Pancreas (tissue), 10 donors: ENCODE data around the gene SMYD3. TPM values are rescaled to one million over a fixed set of nuclear protein-coding genes. Genes with fewer than 3 reads are reported as not detected.

Experiments
- ATAC-seq, 4 donors: fragments of 200-7000 bp; cut with Tn5 transposase; one replicate each; pipeline versions ENCODE4 v1.8.0 to v1.9.1; 2020; ENCODE audit warnings: mild to moderate bottlenecking in 4 of 4, moderate library complexity in 4 of 4
- DNase-seq, 6 donors: peaks; one replicate each; pipeline ENCODE4 v3.0.0-alpha.2; 2020
- FAIRE-seq: peaks from 2 replicates; lab custom pipeline; 2012; peaks lifted over from hg19 to GRCh38; lab: Jason Lieb, UNC
- H3K27ac ChIP-seq, 4 donors: fragments of 200-600 bp; sonication (generic); 1 replicate in 3 of 4; 2 replicates in 1 of 4; pipeline versions ENCODE4 v1.5.0 to v1.8.0; 2020
- H3K27me3 ChIP-seq, 4 donors: fragments of 200-600 bp; one replicate each; pipeline ENCODE4 v1.8.0; 2021
- H3K36me3 ChIP-seq, 3 donors: fragments of 200-600 bp; sonication (generic) in 1 of 3; one replicate each; pipeline versions ENCODE4 v1.5.0 to v1.8.0; 2020 to 2021
- H3K4me1 ChIP-seq, 3 donors: fragments of 200-600 bp; one replicate each; pipeline ENCODE4 v1.8.0; 2021
- H3K4me3 ChIP-seq, 4 donors: fragments of 200-600 bp; sonication (generic) in 2 of 4; one replicate each; pipeline versions ENCODE4 v1.5.0 to v1.8.0; 2020 to 2021
- H3K9me3 ChIP-seq, 4 donors: fragments of 200-600 bp; one replicate each; pipeline ENCODE4 v1.8.0; 2021
- WGBS, 2 donors: extraction: QIAGEN DNeasy Blood & Tissue Kit; methylation state at CpG; one replicate each; pipeline ENCODE4 v1.1.7; 2013; 5-methylcytosine and 5-hydroxymethylcytosine counted together
- intact Hi-C, 3 donors: fragments of 100-400 bp; cut with DNase I; formaldehyde crosslinking; loops; one replicate each; pipeline versions ENCODE4 v1.11.1 to v1.14.2; 2022
- polyA plus RNA-seq, 2 donors: library from polyadenylated mRNA; stranded (reverse); fragments of 200-250 nt; gene quantifications; one replicate each; pipeline ENCODE4 v1.2.3, GENCODE V29; 2013
- total RNA-seq, 6 donors: library from RNA; stranded (reverse); fragmentation: NEBNext Ultra II Directional in 4 of 6; extraction: Animal tissue kit (Norgen Biotek cat#: 25700) in 4 of 6; gene quantifications; one replicate each; pipeline versions ENCODE4 v1.2.1 to v1.2.4, GENCODE V29; 2021 to 2023
- TF ChIP-seq, protein P1 (sequence below), 4 donors: fragments of 200-600 bp; sonication (generic) in 3 of 4; IDR thresholded peaks; one replicate each; pipeline versions ENCODE4 v1.5.0 to v1.8.0; 2021; ENCODE audit warnings: antibody characterized with exemption in 4 of 4
- donor health status: healthy with polysubstance abuse.
- donor health status: DM: no; HTN: no; CAD: no; lungs with moderate emphysema.
- donor health status: DM: no; HTN: no; CAD: no.
- donor health status: control.
- donor health status: control.
- donor health status: Bipolar disorder and iron deficiency.
- donor health status: DM: yes; HTN: yes; CAD: no.
- donor health status: DM: no; HTN: no; CAD: no.
- donor health status: DM: no; HTN: no; CAD: no.
- donor health status: DM: yes; HTN: yes; CAD: no.

SMYD3 gene
- total and polyA plus RNA-seq, 8 donors = 4.6 to 10.5 (median 6.7) TPM

DNA sequence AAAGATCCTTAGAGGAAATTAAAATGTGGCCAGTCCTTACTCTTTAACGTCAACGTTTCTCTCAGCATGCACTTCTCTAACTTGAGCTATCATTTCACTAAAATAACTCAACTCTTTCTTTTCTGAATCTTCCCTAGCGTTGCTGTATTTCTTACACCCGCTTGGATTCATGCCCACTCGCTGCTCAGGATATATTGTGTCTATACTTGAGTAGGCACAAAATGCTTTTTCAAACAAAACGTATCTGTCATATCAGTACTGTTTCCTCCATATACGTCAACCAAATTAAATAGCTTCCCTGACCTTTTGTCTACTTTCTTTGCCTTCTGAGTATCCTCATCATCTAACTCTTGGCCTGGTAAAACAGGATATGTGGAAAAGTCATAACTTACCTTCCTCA is 549.7 kb downstream of the SMYD3 start:
- H3K27ac ChIP-seq = no peak overlapping the region
- H3K4me1 ChIP-seq = peaks cover 0 to 7% (median 4%) of the 10 kb centered on the region in 3 donors
- TF ChIP-seq, protein P1, sequence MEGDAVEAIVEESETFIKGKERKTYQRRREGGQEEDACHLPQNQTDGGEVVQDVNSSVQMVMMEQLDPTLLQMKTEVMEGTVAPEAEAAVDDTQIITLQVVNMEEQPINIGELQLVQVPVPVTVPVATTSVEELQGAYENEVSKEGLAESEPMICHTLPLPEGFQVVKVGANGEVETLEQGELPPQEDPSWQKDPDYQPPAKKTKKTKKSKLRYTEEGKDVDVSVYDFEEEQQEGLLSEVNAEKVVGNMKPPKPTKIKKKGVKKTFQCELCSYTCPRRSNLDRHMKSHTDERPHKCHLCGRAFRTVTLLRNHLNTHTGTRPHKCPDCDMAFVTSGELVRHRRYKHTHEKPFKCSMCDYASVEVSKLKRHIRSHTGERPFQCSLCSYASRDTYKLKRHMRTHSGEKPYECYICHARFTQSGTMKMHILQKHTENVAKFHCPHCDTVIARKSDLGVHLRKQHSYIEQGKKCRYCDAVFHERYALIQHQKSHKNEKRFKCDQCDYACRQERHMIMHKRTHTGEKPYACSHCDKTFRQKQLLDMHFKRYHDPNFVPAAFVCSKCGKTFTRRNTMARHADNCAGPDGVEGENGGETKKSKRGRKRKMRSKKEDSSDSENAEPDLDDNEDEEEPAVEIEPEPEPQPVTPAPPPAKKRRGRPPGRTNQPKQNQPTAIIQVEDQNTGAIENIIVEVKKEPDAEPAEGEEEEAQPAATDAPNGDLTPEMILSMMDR (IDR thresholded peaks at IDR 0.05) = no peak
- H3K36me3 ChIP-seq = no peaks in the 10 kb centered on the region
- H3K9me3 ChIP-seq = no peaks in the 10 kb centered on the region
- DNase-seq (no peak), ATAC-seq (no peak), FAIRE-seq (no peak)
- 79 to 87% methylated on average over 7 of the region's 7 CpGs for WGBS, 2 donors
- no peaks in the 10 kb centered on the region for H3K27me3 ChIP-seq
- intact Hi-C loops = no loop called here
- no peak overlapping the region for H3K4me3 ChIP-seq

DNA sequence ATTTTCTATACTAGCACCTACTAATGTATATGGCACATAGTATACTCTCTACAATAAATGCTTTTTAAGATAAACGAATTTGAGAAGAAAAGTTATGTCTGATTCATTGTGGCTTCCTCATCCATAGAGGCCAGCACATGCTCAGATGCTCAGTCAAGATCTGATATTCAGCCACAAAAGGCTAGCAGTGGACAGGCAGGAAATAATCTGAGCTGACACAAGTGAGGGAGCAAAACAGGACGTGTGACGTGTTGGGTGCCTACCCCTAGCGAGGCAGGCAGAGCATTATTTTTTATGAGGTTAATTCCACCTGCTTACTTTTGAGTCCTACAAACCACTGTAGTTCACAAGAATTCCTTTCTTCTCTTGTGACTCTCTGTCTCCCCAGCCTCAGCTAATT is 550.9 kb downstream of the SMYD3 start:
- FAIRE-seq = no peak
- H3K4me1 ChIP-seq = peaks cover 0 to 7% (median 4%) of the 10 kb centered on the region in 3 donors
- no peak for DNase-seq
- intact Hi-C loops = no loop called here
- H3K9me3 ChIP-seq = no peaks in the 10 kb centered on the region
- WGBS, 2 donors = 79 to 87% methylated on average over 4 of the region's 4 CpGs
- H3K36me3 ChIP-seq = no peaks in the 10 kb centered on the region
- TF ChIP-seq, protein P1 (IDR thresholded peaks at IDR 0.05) = no peak
- no peaks in the 10 kb centered on the region for H3K27me3 ChIP-seq
- no peak for ATAC-seq
- H3K4me3 ChIP-seq = no peak overlapping the region
- no peak overlapping the region for H3K27ac ChIP-seq

DNA sequence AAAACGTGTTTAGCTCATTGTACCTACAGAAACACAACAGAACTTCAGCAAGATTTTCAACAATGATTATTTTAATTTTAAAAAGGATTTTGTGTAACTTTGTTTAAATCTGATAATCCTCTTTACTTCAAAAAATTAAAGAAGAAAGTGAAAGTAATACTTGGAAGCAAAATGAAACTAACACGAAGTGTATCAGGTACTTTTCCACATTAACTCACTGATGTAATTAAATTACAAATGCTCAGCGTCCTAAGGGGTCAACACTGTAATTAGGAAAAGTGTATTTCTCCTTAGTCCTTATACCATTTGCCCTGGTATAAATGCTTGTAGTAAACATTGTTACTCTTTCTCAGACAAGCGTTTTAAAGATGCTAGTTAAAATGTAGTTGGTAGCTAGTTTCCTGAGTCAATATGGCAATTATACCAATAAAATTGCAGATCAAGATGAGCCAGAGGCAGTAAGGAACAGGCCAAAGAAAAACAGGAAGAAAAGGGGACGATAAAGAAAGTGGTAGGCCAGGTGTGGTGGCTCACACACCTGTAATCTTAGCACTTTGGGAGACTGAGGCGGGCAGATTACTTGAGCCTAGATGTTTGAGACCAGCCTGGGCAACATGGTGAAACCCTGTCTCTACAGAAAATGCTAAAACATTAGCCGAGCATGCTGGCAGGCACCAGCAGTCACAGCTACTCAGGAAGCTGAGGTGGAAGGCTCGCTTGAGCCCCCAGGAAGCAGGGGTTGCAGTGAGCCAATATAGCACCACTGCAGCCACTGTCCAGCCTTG is 553.0 kb downstream of the SMYD3 start:
- TF ChIP-seq, protein P1 (IDR thresholded peaks at IDR 0.05) = no peak
- Histone ChIP-seq H3K9me3 (no peaks in the 10 kb centered on the region), H3K27ac (peak overlapping the region in 2 of 4 donors; percentile 44 to 64), H3K36me3 (no peaks in the 10 kb centered on the region), H3K4me3 (peak overlapping the region in 2 of 4 donors; percentile 16 to 31), H3K4me1 (peaks cover 0 to 7% (median 4%) of the 10 kb centered on the region in 3 donors), H3K27me3 (no peaks in the 10 kb centered on the region)
- ATAC-seq (peak; percentile 31 to 73 (median 51)), FAIRE-seq (peak; percentile 65), DNase-seq (no peak)
- intact Hi-C loops = no loop called here
- WGBS, 2 donors = 30 to 47% methylated on average over 8 of the region's 8 CpGs

DNA sequence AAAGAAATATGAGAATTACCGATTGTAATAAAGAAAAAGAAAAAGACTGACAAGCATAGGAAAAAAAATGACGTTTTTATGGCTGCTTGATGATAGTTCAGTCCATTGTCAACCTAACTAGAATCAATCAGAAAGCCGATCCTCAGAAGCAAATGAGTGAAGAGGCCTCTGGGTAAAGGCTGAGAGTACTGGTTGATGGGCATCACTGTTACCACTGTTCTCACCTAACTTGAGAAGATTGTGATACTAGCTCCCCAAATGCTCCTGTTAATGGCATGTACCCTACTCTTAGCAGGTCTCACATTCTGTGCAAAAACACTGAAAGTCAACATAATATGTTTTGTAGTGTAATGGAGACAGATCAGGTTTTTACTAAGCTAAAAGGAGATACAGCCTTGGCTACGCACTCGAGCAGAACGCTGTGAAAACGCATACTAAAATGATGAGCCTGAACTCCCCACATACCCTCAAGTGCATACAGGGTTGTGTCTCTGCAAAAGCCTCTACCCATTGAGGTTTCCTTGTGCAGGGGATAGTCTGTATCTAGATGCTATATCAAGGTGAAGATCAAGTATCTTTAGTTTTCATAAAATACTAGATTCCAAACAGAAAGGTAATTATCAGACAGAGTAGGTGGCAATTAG is 554.6 kb downstream of the SMYD3 start:
- WGBS, 2 donors = 83 to 87% methylated on average over 7 of the region's 7 CpGs
- Histone ChIP-seq H3K36me3 (no peaks in the 10 kb centered on the region), H3K27me3 (no peaks in the 10 kb centered on the region), H3K4me3 (no peak overlapping the region), H3K4me1 (peaks cover 0 to 7% (median 4%) of the 10 kb centered on the region in 3 donors), H3K9me3 (no peaks in the 10 kb centered on the region), H3K27ac (no peak overlapping the region)
- DNase-seq (no peak), ATAC-seq (no peak), FAIRE-seq (no peak)
- intact Hi-C loops = no loop called here
- TF ChIP-seq, protein P1 (IDR thresholded peaks at IDR 0.05) = no peak
